ENCODE results near the gene FAM193A. TPM values are rescaled to one million over a fixed set of nuclear protein-coding genes. Genes with fewer than 3 reads are reported as not detected.
A peak's percentile ranks its signal among the peaks of the same experiment; 100 is the strongest.

Gene FAM193A
- total and polyA plus RNA-seq, 3 experiments from 2014 or later = 4.9 to 26.9 (median 25.8) TPM

DNA sequence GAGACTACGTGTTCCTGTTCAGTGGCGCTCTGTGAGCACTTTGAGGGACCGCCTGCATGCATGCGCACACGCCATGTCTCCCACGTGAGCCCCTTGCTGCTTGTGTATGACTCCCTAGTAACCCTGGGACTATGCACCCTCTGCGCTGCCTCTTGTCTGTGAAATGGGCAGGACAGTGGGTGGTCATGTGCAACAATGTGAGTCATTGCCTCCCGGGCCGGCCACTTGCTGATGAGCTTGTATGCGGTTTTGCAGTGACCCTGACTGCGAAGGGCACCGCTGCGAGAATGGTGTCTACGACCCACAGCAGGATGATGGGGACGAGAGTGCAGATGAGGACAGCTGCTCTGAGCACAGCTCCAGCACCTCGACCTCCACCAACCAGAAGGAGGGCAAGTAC lies 158.2 kb downstream of the FAM193A start:
- no peak overlapping the region for H3K4me3 ChIP-seq (ENCODE audit: low read length)
- H3K4me3 Mint-ChIP-seq = no peak overlapping the region
- CTCF ChIA-PET = no interaction called here
- peaks cover 0 to 95% (median 27%) of the 10 kb centered on the region in 3 donors for H3K36me3 Mint-ChIP-seq
- no peaks in the 10 kb centered on the region for H3K9me3 ChIP-seq (ENCODE audit: low read length)
- H3K4me1 ChIP-seq (ENCODE audit: insufficient read depth, low read length) = no peaks in the 10 kb centered on the region
- no peaks in the 10 kb centered on the region for H3K27me3 ChIP-seq (ENCODE audit: insufficient read depth, low read length, poor library complexity, severe bottlenecking)
- peaks cover 0 to 3% (median 3%) of the 10 kb centered on the region in 3 donors for H3K4me1 Mint-ChIP-seq
- no peak overlapping the region for H3K27ac ChIP-seq (ENCODE audit: low read depth, low read length)
- peaks cover 62% of the 10 kb centered on the region for H3K36me3 ChIP-seq (ENCODE audit: insufficient read depth, low read length)
- no peaks in the 10 kb centered on the region for H3K9me3 Mint-ChIP-seq
- no peaks in the 10 kb centered on the region for H3K27me3 Mint-ChIP-seq
- H3K27ac Mint-ChIP-seq = peak overlapping the region in 5 of 8 donors; percentile 12 to 54 (median 17)
- POLR2A ChIA-PET = no interaction called here
- DNase-seq = no peak

DNA sequence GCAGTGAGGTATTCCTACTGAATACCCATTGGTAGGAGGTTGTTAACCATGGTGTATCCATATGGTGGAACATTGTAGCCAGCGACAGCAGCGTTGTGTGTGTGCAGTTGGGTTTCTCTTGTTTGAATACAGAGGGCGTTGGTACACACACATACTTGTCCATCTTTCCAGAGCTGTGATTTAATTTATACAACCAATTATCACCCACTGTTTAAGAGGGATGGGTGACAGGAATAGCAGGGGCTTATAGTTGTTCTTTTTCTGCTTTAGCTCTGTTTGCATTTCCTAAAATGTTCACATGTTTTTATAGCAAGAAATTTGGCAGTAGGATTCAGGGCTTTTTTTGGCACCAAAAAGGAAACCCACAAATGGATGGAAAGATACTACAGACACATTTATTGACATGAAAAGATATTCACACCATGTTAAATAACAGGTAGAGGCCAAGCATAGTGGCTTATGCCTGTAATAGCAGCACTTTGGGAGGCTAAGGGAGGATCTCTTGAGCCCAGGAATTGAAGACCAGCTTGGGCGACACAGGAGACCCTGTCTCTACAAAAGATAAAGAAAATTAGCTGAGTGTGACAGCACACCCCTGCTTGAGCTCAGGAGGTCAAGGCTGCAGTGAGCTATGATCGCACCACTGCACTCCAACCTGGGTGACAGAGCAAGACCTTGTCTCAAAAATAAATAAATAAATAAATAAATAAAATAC lies 159.1 kb downstream of the FAM193A start:
- POLR2A ChIA-PET = no interaction called here
- Histone ChIP-seq H3K4me3 (ENCODE audit: low read length) (no peak overlapping the region), H3K27me3 (ENCODE audit: insufficient read depth, low read length, poor library complexity, severe bottlenecking) (no peaks in the 10 kb centered on the region), H3K27ac (ENCODE audit: low read depth, low read length) (no peak overlapping the region), H3K9me3 (ENCODE audit: low read length) (no peaks in the 10 kb centered on the region), H3K36me3 (ENCODE audit: insufficient read depth, low read length) (peaks cover 68% of the 10 kb centered on the region), H3K4me1 (ENCODE audit: insufficient read depth, low read length) (no peaks in the 10 kb centered on the region)
- Mint-ChIP-seq H3K27ac (no peak overlapping the region), H3K9me3 (no peaks in the 10 kb centered on the region), H3K27me3 (no peaks in the 10 kb centered on the region), H3K4me3 (no peak overlapping the region), H3K36me3 (peaks cover 0 to 95% (median 32%) of the 10 kb centered on the region in 3 donors), H3K4me1 (no peaks in the 10 kb centered on the region)
- CTCF ChIA-PET = no interaction called here
- DNase-seq = no peak

DNA sequence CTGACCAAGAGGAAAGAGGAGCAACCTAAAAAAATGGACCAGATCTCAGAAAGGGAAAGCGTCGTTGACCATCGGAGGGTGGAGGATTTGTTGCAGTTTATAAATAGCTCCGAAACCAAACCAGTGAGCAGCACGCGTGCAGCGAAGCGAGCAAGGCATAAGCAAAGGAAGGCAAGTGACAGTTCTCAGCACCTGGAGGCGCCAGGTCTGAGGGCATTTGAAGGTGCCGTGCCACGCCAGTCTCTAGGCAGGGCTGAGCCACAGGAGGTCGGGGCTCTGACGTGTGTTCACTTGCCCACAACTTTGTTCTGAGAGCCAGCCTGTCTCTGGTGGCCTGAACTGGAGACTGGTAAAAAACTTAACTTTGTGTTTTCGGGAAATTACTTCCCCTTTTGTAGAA lies 160.0 kb downstream of the FAM193A start:
- Mint-ChIP-seq H3K9me3 (no peaks in the 10 kb centered on the region), H3K27me3 (no peaks in the 10 kb centered on the region), H3K4me1 (no peaks in the 10 kb centered on the region), H3K4me3 (no peak overlapping the region), H3K36me3 (peaks cover 0 to 95% (median 34%) of the 10 kb centered on the region in 3 donors), H3K27ac (peak overlapping the region in 1 of 8 donors; percentile 73)
- H3K9me3 ChIP-seq (ENCODE audit: low read length) = no peaks in the 10 kb centered on the region
- H3K4me3 ChIP-seq (ENCODE audit: low read length) = no peak overlapping the region
- H3K36me3 ChIP-seq (ENCODE audit: insufficient read depth, low read length) = peaks cover 59% of the 10 kb centered on the region
- DNase-seq = peak in 1 of 5 donors; percentile 4
- ChIA-PET POLR2A (no interaction called here), CTCF (no interaction called here)
- H3K27ac ChIP-seq (ENCODE audit: low read depth, low read length) = no peak overlapping the region
- H3K27me3 ChIP-seq (ENCODE audit: insufficient read depth, low read length, poor library complexity, severe bottlenecking) = no peaks in the 10 kb centered on the region
- H3K4me1 ChIP-seq (ENCODE audit: insufficient read depth, low read length) = no peaks in the 10 kb centered on the region

DNA sequence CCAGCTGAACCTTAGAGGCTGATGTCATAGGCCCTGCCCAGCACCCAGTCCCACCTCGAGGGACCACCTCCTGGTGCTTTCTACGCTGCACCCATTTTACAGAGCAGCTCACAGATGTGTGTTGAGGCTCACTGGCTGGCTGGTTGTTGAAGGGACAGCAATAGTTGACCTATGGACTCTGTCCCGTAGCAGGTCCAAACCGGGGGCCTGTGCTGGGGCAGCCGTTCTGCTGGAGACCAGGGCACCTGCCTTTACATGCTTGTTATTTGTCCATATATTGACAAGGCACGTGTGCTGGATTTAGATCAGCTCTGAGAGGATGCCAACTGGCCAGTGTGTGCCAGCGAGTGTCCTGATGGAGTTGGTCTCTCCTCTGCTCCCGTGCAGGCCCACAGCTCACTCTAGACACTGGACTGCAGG lies 161.6 kb downstream of the FAM193A start:
- no peak overlapping the region for H3K4me3 Mint-ChIP-seq
- CTCF ChIA-PET = interaction anchor here (0.7 kb wide), 1 partner anchor 25 kb away, joined by 3 read pairs; no protein-coding TSS in a partner anchor
- Histone ChIP-seq H3K4me1 (ENCODE audit: insufficient read depth, low read length) (no peaks in the 10 kb centered on the region), H3K9me3 (ENCODE audit: low read length) (no peaks in the 10 kb centered on the region), H3K36me3 (ENCODE audit: insufficient read depth, low read length) (peaks cover 50% of the 10 kb centered on the region), H3K27ac (ENCODE audit: low read depth, low read length) (no peak overlapping the region), H3K27me3 (ENCODE audit: insufficient read depth, low read length, poor library complexity, severe bottlenecking) (no peaks in the 10 kb centered on the region), H3K4me3 (ENCODE audit: low read length) (no peak overlapping the region)
- no peaks in the 10 kb centered on the region for H3K27me3 Mint-ChIP-seq
- DNase-seq = no peak
- peaks cover 11 to 96% (median 33%) of the 10 kb centered on the region in 3 donors for H3K36me3 Mint-ChIP-seq
- POLR2A ChIA-PET = no interaction called here
- no peaks in the 10 kb centered on the region for H3K9me3 Mint-ChIP-seq
- H3K4me1 Mint-ChIP-seq = no peaks in the 10 kb centered on the region
- no peak overlapping the region for H3K27ac Mint-ChIP-seq

DNA sequence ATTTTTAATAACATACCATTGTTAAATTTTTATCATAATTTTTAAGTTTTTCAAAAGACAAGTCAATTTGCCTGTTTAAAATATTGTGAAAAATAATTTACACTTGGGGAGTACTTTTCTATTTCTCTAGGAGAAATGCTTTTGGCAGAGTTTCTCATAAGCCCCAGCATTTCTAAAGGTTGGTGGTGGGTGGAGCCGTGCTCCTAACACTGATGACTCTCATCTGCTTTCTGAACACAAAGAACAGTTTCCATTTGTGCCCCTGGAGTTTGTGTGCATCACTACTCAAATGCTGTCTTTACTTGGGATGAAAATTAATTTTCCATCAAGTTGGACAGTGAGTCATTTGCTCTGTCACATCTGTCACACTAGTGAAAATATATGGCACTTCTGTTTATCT lies 162.1 kb downstream of the FAM193A start:
- H3K4me3 ChIP-seq (ENCODE audit: low read length) = no peak overlapping the region
- no peak overlapping the region for H3K27ac ChIP-seq (ENCODE audit: low read depth, low read length)
- POLR2A ChIA-PET = no interaction called here

DNA sequence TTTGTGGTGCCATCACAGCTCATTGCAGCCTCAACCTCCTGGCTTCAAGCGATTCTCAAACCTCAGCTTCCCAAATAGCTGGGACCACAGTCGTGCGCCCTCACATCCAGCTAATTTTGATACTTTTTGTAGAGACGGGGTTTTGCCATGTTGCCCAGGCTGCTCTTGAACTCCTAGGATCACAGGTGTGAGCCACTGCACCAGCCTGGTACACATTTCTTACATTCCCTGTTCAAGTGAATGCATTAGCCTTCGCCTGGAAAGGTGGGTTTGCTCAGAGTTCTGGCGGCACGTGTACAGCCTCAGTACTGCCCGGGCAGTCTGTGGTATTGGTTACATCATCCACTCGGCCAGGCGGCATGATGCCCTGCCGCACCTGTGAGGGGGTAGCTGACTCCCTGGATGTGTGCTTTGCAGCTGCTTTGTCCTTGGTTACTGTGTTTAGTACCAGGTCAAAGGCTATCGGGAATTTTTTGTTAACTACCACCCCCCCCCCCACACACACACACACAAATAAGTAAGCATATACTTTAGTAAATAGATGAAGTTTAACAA lies 162.6 kb downstream of the FAM193A start:
- Mint-ChIP-seq H3K4me3 (no peak overlapping the region), H3K27ac (peak overlapping the region in 3 of 8 donors; percentile 15 to 50 (median 27)), H3K4me1 (no peaks in the 10 kb centered on the region), H3K36me3 (peaks cover 11 to 91% (median 27%) of the 10 kb centered on the region in 3 donors), H3K9me3 (no peaks in the 10 kb centered on the region), H3K27me3 (no peaks in the 10 kb centered on the region)
- H3K4me1 ChIP-seq (ENCODE audit: insufficient read depth, low read length) = no peaks in the 10 kb centered on the region
- no peaks in the 10 kb centered on the region for H3K9me3 ChIP-seq (ENCODE audit: low read length)
- peaks cover 41% of the 10 kb centered on the region for H3K36me3 ChIP-seq (ENCODE audit: insufficient read depth, low read length)
- CTCF ChIA-PET = no interaction called here
- no peaks in the 10 kb centered on the region for H3K27me3 ChIP-seq (ENCODE audit: insufficient read depth, low read length, poor library complexity, severe bottlenecking)
- DNase-seq = no peak
- POLR2A ChIA-PET = no interaction called here
- no peak overlapping the region for H3K27ac ChIP-seq (ENCODE audit: low read depth, low read length)
- H3K4me3 ChIP-seq (ENCODE audit: low read length) = no peak overlapping the region

More for the DNA sequence above, 162.1 kb downstream of the FAM193A start:
- Mint-ChIP-seq H3K36me3 (peaks cover 11 to 94% (median 30%) of the 10 kb centered on the region in 3 donors), H3K4me3 (no peak overlapping the region), H3K4me1 (no peaks in the 10 kb centered on the region), H3K27me3 (no peaks in the 10 kb centered on the region), H3K9me3 (no peaks in the 10 kb centered on the region), H3K27ac (peak overlapping the region in 4 of 8 donors; percentile 15 to 59 (median 34))
- peaks cover 46% of the 10 kb centered on the region for H3K36me3 ChIP-seq (ENCODE audit: insufficient read depth, low read length)
- CTCF ChIA-PET = no interaction called here
- no peaks in the 10 kb centered on the region for H3K4me1 ChIP-seq (ENCODE audit: insufficient read depth, low read length)
- no peaks in the 10 kb centered on the region for H3K27me3 ChIP-seq (ENCODE audit: insufficient read depth, low read length, poor library complexity, severe bottlenecking)
- no peak for DNase-seq
- no peaks in the 10 kb centered on the region for H3K9me3 ChIP-seq (ENCODE audit: low read length)

DNA sequence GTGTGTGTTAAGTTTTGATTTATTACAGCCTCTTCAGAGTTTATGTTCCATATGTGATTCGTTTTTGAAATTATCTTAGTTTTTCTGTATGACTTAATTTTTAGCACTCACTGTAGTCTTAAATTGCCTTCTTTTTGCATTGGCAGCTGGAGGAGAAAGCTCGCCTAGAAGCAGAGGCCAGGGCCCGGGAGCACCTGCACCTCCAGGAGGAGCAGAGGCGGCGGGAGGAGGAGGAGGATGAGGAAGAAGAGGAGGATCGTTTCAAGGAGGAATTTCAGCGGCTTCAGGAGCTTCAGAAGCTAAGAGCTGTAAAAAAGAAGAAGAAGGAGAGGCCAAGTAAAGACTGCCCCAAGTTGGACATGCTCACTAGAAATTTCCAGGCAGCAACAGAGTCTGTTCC lies 163.1 kb downstream of the FAM193A start:
- no peaks in the 10 kb centered on the region for H3K27me3 Mint-ChIP-seq
- Histone ChIP-seq H3K4me1 (ENCODE audit: insufficient read depth, low read length) (no peaks in the 10 kb centered on the region), H3K27me3 (ENCODE audit: insufficient read depth, low read length, poor library complexity, severe bottlenecking) (no peaks in the 10 kb centered on the region), H3K27ac (ENCODE audit: low read depth, low read length) (no peak overlapping the region), H3K4me3 (ENCODE audit: low read length) (no peak overlapping the region), H3K9me3 (ENCODE audit: low read length) (no peaks in the 10 kb centered on the region), H3K36me3 (ENCODE audit: insufficient read depth, low read length) (peaks cover 40% of the 10 kb centered on the region)
- peak overlapping the region in 1 of 7 donors; percentile 19 for H3K4me3 Mint-ChIP-seq
- H3K9me3 Mint-ChIP-seq = no peaks in the 10 kb centered on the region
- H3K36me3 Mint-ChIP-seq = peaks cover 11 to 89% (median 27%) of the 10 kb centered on the region in 3 donors
- peak overlapping the region in 3 of 8 donors; percentile 37 to 70 (median 54) for H3K27ac Mint-ChIP-seq
- no peaks in the 10 kb centered on the region for H3K4me1 Mint-ChIP-seq
- no peak for DNase-seq
- ChIA-PET CTCF (no interaction called here), POLR2A (no interaction called here)

DNA sequence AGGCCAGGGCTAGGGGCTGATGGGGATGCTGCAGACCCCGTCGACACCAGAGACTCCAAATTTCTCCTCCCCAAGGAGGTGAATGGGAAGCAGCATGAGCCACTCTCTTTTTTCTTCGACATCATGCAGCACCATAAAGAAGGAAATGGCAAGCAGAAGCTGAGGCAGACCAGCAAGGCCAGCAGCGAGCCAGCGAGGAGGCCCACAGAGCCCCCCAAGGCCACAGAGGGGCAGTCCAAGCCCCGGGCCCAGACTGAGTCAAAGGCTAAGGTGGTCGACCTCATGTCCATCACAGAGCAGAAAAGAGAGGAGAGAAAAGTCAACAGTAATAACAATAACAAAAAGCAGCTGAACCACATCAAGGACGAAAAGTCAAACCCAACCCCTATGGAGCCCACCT lies 163.6 kb downstream of the FAM193A start:
- no peak for DNase-seq
- Histone ChIP-seq H3K36me3 (ENCODE audit: insufficient read depth, low read length) (peaks cover 36% of the 10 kb centered on the region), H3K27me3 (ENCODE audit: insufficient read depth, low read length, poor library complexity, severe bottlenecking) (no peaks in the 10 kb centered on the region), H3K9me3 (ENCODE audit: low read length) (no peaks in the 10 kb centered on the region), H3K27ac (ENCODE audit: low read depth, low read length) (no peak overlapping the region), H3K4me3 (ENCODE audit: low read length) (no peak overlapping the region), H3K4me1 (ENCODE audit: insufficient read depth, low read length) (no peaks in the 10 kb centered on the region)
- Mint-ChIP-seq H3K4me3 (no peak overlapping the region), H3K36me3 (peaks cover 11 to 89% (median 24%) of the 10 kb centered on the region in 3 donors), H3K27me3 (no peaks in the 10 kb centered on the region), H3K4me1 (no peaks in the 10 kb centered on the region), H3K27ac (no peak overlapping the region), H3K9me3 (no peaks in the 10 kb centered on the region)
- ChIA-PET POLR2A (no interaction called here), CTCF (no interaction called here)
